ENCODE measurements around the gene CASP2.

CASP2 gene

DNA sequence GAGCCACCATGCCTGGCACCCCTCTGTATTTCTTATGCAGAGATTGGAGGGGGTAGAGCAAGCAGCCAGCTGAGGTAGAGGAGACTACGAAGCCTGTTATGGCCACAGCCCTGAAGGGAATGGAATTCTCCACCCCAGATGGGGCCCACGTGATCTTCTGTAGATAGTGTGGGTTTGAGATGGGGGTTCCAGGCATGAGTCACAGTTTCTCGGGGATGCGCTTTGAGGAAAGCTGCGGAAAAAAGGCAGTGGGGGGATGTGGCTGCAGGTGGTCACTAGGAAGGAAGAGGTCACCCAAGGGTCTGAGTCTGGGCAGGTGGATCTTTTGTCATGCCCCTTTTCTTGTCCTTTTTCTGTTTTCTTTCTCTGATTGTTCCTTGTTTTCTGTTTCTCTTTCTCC lies 62.9 kb downstream of the CASP2 start:
- no peaks in the 10 kb centered on the region for H3K27me3 ChIP-seq (ENCODE audit: insufficient read depth, low read length, poor library complexity, severe bottlenecking)
- H2AFZ ChIP-seq (ENCODE audit: low read length): no peak overlapping the region
- H3F3A ChIP-seq (ENCODE audit: low read depth): no peaks in the 10 kb centered on the region
- no peaks in the 10 kb centered on the region for H3K9me3 ChIP-seq (ENCODE audit: insufficient read depth, low read depth, low read length)
- no peaks in the 10 kb centered on the region for H3K9me2 ChIP-seq (replicated peaks; ENCODE audit: low read depth, low read length)
- no peak overlapping the region for H3K9ac ChIP-seq (ENCODE audit: low read depth, low read length, poor library complexity, severe bottlenecking)
- no peak overlapping the region for H3K4me3 ChIP-seq (ENCODE audit: low read length, poor library complexity, severe bottlenecking)
- H4K20me1 ChIP-seq (ENCODE audit: insufficient read depth, low read length, poor library complexity, severe bottlenecking): no peaks in the 10 kb centered on the region
- H3K36me3 ChIP-seq (ENCODE audit: insufficient read depth, low read length): no peaks in the 10 kb centered on the region
- TF ChIP-seq CTCF (conservative IDR thresholded peaks at IDR 0.05; ENCODE audit: low read length) (no peak), EZH2phosphoT487 (IDR thresholded peaks at IDR 0.05; ENCODE audit: borderline replicate concordance) (no peak)
- no peaks in the 10 kb centered on the region for H3K4me1 ChIP-seq (ENCODE audit: insufficient read depth, low read length, poor library complexity, severe bottlenecking)
- no peaks in the 10 kb centered on the region for H3K79me2 ChIP-seq (ENCODE audit: insufficient read depth, low read length)
- H3K4me2 ChIP-seq (ENCODE audit: low read depth, low read length, poor library complexity, severe bottlenecking): no peak overlapping the region

- Histone ChIP-seq H3K4me3 (ENCODE audit: low read length, poor library complexity, severe bottlenecking) (no peak overlapping the region), H3K36me3 (ENCODE audit: insufficient read depth, low read length) (no peaks in the 10 kb centered on the region), H3K27me3 (ENCODE audit: insufficient read depth, low read length, poor library complexity, severe bottlenecking) (no peaks in the 10 kb centered on the region), H3F3A (ENCODE audit: low read depth) (no peaks in the 10 kb centered on the region), H2AFZ (ENCODE audit: low read length) (no peak overlapping the region), H3K9me3 (ENCODE audit: insufficient read depth, low read depth, low read length) (no peaks in the 10 kb centered on the region), H3K79me2 (ENCODE audit: insufficient read depth, low read length) (no peaks in the 10 kb centered on the region), H3K4me2 (ENCODE audit: low read depth, low read length, poor library complexity, severe bottlenecking) (no peak overlapping the region), H3K9ac (ENCODE audit: low read depth, low read length, poor library complexity, severe bottlenecking) (no peak overlapping the region), H3K4me1 (ENCODE audit: insufficient read depth, low read length, poor library complexity, severe bottlenecking) (no peaks in the 10 kb centered on the region), H4K20me1 (ENCODE audit: insufficient read depth, low read length, poor library complexity, severe bottlenecking) (no peaks in the 10 kb centered on the region), H3K9me2 (replicated peaks; ENCODE audit: low read depth, low read length) (no peaks in the 10 kb centered on the region)
- no peak for TF ChIP-seq EZH2phosphoT487 (IDR thresholded peaks at IDR 0.05; ENCODE audit: borderline replicate concordance)
- no peak for TF ChIP-seq CTCF (conservative IDR thresholded peaks at IDR 0.05; ENCODE audit: low read length)
These were observed 63.4 kb downstream of the CASP2 start for GRCh38 chr7:143351574-143351973.

GRCh38 chr7:143352531-143353002 lies 64.4 kb downstream of the CASP2 start:
- no peak overlapping the region for H3K4me2 ChIP-seq (ENCODE audit: low read depth, low read length, poor library complexity, severe bottlenecking)
- no peaks in the 10 kb centered on the region for H3K9me2 ChIP-seq (replicated peaks; ENCODE audit: low read depth, low read length)
- H3K9ac ChIP-seq (ENCODE audit: low read depth, low read length, poor library complexity, severe bottlenecking): no peak overlapping the region
- no peak overlapping the region for H2AFZ ChIP-seq (ENCODE audit: low read length)
- H3K27me3 ChIP-seq (ENCODE audit: insufficient read depth, low read length, poor library complexity, severe bottlenecking): no peaks in the 10 kb centered on the region
- TF ChIP-seq EZH2phosphoT487 (IDR thresholded peaks at IDR 0.05; ENCODE audit: borderline replicate concordance): no peak
- TF ChIP-seq CTCF (conservative IDR thresholded peaks at IDR 0.05; ENCODE audit: low read length): no peak
- no peaks in the 10 kb centered on the region for H3K36me3 ChIP-seq (ENCODE audit: insufficient read depth, low read length)
- H3K4me3 ChIP-seq (ENCODE audit: low read length, poor library complexity, severe bottlenecking): no peak overlapping the region
- H3K9me3 ChIP-seq (ENCODE audit: insufficient read depth, low read depth, low read length): no peaks in the 10 kb centered on the region
- no peaks in the 10 kb centered on the region for H3K4me1 ChIP-seq (ENCODE audit: insufficient read depth, low read length, poor library complexity, severe bottlenecking)
- H3F3A ChIP-seq (ENCODE audit: low read depth): no peaks in the 10 kb centered on the region
- H4K20me1 ChIP-seq (ENCODE audit: insufficient read depth, low read length, poor library complexity, severe bottlenecking): no peaks in the 10 kb centered on the region
- no peaks in the 10 kb centered on the region for H3K79me2 ChIP-seq (ENCODE audit: insufficient read depth, low read length)
